ENCODE data around the gene HNRNPH3.
"Not testable (repeated sequence)": the region's sequence is repeated elsewhere in the genome, so short reads cannot be mapped to it uniquely, and the experiment has no call there.

Gene HNRNPH3, protein sequence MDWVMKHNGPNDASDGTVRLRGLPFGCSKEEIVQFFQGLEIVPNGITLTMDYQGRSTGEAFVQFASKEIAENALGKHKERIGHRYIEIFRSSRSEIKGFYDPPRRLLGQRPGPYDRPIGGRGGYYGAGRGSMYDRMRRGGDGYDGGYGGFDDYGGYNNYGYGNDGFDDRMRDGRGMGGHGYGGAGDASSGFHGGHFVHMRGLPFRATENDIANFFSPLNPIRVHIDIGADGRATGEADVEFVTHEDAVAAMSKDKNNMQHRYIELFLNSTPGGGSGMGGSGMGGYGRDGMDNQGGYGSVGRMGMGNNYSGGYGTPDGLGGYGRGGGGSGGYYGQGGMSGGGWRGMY

DNA sequence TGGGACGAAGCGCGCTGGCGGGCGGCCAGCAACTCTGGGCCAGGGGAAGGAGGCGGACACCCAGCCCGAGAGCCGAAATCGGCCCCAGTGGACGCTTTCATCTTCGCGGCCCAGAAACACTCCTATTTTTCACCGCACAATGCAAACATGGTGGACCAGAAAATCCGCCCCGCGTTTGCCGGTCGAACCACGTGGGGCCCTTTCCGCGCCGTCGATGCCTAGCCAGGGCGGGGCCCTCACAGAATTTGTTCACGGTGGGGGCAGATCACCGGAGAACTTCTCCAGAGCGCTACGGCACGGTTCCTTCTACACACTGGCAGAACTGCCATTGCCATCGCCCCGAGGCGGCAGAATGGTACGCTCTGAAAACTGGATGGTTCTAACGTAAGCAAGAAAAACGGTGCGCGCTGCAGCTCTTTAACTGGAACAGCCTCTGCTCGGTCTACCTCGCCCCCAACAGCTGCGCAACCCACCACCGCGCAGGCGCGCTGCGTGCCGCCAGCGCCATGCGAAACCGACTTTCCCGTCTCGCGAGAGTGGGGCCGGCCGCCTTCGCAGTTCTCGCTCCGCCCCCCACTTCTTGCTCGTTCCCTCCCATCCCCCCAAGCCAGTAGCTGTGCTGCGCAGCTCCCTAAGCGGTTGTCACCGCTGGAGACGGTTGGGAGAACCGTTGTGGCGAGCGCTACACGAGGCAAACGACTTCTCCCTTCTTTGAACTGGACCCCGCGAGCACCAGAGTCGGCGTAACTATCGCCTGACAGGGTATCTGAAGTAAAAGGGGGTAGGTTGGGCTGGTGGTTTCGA is at the start of gene HNRNPH3:
HNRNPH3 (plus strand) TSS at position 610 of the 804 bp plus-strand sequence. CDS start 5,158 bp downstream, outside the sequence.
- FAIRE-seq, result no peak

DNA sequence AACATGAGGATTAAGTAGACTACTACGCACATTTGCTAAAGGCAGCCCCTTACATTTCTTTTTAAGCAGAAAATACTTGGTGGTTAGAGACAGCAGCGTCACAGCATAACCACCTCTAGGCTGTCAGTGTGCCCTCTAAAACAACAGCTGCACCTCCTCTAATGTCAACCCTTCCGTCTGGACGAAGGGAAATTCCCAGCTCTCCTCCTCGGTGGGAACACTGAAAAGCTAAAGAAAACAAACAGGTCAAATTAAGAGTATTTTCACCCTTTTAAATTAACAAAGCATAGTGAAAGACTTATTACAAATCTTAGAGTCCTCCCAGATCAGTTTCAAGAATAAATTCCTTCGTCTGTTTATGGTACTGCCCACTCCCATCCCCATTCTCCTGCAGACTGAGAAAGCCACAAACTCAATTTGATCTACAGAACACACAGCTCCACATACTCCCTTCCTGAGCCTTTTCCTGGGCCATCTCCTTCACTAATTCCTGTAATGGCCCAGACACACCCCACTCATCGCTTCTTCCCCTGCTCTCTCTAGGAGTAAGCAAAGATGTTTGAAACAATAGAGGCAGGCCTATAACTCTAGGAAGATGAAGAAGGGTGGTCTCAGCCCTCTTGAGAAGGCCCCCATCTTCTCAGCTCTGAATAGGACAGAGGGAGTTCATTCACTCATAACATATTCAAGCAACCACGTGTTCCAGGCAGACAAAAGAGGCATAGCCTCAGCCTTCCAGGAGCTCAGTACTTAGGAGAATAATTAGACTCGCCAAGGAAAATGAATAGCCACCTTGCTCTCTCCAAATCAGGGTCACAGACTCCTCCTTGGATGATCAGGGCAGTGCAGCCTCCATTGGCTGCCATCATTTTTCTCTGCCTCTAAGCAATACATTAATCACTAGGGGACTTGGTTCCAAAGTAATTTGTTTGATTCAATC is 47.5 kb upstream of the HNRNPH3 start:
- no peak for FAIRE-seq

DNA sequence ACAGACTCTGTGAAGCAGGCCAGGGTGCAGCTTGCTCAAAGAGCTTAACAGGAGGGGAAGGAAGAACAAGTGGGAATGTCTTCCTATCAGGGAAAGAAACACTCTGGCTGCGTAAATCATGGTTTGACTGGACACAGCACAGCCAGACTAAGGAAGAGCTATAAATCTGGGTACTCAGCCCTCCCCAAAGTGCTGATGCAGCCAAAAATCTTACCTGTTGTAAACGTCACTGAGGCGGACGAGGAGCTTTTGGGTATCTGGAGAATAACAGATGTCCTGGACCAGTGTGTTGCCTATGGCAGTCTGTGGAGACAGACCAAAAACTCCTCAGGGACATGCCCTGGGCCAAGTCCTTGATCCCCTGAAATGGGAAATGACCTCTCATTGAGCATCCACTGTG is 43.1 kb upstream of the HNRNPH3 start:
- FAIRE-seq, result no peak

DNA sequence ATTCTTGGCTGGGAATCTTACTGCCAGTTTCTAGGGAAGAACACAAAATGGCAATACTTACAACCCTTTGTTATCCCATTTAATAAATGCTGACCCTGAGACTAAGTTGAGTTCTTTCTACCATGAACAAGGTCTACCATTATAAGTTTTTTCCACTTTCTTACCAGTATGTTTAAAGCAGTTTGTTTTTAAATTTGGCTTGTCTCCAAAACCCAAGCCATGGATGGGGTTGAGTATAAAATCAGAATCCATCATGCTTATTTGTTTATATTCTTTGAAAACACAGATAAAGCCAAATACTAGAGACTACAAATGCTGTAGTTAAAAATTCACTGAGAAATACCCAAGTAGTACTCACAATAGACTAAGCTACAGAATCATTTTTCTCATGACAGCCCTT is 41.1 kb upstream of the HNRNPH3 start:
- no peak for FAIRE-seq

DNA sequence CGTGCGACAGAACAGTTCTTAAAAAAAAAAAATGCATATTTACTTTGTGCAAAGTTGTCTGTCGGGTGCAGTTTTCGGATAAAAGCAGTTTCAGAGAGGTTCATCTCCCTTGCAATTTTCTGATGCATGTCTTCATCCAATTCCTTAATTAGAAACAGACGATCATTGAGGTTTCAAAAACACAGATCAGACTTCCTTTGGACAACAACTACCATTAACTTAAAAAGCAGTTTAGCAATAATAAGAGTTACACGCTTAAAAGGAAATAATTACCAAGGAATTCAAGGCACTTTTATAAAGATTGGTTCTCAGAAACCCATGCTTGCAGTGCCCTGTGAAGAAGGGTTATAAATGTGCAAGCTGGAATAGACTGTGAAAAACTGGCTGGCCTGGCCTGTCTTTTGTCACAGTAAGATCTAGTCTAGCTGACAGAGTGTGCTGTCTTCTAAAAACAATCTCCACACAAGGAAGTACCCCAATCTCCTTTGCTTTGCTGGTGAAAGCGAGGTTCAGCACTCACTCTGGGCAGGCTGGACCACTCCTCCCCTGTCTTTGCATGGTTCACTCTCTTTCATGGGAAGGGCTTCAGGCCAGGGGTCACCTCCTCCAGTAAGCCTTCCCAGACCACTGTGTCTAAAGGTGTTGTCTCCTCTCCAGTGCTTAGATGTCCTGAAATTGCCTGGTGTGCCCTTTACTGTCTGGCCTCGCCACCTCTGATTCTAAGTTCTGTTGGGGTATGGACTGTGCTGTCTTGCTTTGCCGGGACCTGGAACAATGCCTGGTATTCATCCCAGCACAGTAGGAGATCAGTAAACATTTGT is 34.8 kb upstream of the HNRNPH3 start:
- FAIRE-seq, result no peak

DNA sequence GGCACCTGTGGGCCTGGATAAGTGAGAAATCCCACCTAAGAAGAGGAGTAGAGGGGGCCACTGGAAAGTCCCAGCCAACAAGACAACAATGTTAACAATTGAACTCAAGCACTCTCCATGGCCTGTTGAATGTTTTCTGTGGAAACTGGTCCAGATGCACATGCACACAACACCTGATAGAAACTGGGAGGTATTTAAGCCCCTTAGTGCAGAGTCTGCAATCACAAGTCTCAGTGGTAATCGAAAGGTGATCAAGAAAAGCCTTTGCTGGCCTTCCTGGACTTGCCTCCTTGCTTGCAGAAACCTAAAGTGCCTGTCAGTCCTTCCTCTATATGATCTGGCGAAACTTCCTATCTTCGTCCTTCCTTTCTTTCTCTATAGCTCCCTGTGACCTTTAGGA is 30.6 kb upstream of the HNRNPH3 start:
- FAIRE-seq, result no peak

DNA sequence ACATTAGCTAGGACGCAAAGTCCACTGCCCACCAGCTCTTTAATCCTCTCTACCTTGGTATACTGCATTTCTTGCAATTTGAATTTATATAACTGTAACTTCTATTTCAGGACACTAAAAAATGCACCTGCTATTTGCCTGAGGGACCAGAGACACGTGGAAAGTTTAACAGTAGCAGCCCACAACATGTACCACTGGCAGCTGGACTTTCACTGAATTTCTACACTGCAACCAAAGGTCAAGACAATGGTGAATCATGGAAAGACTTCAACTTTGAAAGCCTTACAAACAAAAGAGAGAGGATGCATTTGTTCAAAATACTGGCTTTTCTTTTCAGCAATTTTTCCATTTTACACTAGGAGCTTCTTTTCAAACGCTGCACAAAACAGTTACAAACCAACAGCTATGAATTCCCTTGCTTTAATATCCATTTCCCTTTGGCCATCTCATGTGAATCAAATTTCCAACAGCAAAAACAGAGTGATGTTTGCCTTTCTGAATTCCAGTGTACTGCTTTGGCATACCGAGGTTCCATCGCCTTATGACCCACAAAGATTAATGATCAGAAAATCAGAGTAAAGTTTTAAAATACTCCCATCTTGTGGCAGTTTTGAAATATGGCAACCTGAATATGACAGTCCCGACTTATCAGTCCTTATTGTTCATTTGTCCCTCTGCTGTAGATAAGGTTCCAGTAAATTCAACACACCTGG is 29.9 kb upstream of the HNRNPH3 start:
- no peak for FAIRE-seq

DNA sequence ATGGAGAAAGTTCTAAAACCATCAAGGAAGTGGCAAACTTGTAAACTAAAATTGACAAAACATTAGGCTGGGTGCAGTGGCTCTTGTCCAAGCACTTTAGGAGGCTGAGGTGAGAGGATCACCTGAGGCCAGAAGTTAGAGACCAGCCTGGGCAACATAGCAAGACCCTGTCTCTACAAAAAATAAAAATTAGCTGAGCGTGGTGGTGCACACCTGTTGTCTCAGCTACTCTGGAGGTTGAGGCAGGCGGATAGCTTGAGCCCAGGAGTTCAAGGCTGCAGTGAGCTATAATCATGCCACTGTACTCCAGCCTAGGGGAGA is 29.4 kb upstream of the HNRNPH3 start:
- no peak for FAIRE-seq

DNA sequence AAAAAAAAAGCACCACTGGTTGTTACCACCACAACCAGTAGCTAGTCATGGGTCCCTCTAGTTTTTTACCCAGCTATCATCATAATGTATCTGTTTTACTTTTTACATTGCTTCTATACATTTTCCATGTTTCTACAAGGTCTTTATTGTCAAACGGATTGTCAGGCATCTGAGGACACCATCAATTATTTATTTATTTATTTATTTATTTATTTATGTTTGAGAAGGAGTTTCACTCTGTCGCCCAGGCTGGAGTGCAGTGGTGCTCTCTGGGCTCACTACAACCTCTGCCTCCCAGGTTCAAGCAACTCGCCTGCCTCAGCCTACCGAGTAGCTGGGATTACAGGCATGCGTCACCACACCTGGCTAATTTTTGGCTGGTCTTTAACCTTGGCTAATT is 29.0 kb upstream of the HNRNPH3 start:
- no peak for FAIRE-seq

DNA sequence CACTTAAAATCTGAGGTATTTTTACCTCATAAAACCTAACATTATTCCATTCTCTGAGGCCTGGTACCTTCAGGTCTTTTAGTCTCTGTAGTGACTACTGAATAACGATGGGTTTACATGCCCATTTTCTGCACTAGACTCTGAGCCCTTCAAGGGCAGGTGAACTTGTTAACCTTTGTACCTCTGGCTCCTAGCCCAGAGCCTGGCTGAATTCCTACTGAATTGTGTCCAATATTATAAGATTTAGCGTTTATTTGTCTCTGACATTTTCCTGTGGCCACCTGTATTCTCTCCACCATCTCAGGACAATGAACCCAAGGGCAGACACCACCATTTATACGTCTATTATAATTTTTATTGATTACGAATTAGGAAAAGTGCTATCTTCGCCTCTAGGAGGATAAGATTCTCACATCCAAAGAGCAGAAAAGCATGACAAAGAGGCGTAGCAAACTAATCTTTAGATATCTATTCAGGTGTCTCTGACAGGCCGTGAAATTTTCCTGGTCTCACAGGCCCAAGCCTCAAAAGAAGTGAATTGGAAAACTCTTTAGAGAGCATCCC is 27.9 kb upstream of the HNRNPH3 start:
- FAIRE-seq, result no peak

DNA sequence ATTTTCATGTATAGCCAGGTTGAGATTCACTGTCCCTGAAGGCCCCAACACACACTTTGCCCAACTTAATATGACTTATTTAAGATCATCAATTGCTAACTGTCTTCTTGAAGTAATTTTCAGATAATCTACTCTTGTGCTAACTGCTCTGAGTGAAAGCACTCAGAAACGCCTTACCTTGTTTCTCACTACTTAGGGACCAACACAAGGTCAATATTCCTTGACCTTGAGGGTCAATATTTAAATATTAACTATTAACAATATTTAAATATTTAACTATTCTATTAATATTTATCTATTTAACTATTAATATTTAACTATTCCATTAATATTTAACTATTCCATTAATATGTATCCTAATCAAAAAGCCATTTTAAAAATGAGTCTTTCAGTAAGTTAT is 26.0 kb upstream of the HNRNPH3 start:
- peak; percentile 71 for FAIRE-seq

DNA sequence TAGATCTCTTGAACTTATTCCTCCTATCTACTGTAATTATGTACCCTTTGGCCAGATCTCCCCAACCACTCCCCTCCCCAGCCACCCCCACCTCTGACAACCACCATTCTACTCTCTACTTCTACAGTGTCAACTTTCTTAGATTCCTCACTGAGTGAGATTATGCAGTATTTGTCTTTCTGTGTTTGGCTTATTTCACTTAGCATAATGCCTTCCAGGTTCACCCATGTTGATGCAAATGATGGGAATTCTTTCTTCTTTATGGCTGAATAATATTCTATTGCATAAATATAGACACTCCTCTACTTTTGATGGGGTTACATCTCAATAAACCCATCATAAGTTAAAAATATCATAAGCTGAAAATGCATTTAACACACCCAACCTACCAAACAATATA is 21.3 kb upstream of the HNRNPH3 start:
- no peak for FAIRE-seq

DNA sequence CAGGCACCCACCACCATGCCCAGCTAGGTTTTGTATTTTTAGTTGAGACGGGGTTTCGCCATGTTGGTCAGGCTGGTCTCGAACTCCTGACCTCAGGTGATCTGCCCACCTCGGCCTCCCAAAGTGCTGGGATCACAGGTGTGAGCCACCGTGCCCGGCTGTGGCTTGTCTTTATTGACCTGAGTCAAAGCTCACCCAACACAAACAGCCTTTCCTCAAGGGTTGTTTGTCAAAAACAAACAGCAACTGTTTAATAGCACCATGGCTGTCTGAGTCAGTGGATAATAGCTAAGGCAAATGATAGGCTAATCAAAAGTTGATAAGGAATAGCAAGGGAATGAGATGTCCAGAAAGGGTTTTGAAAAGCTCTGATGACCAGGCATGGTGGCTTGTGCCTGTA is 16.9 kb upstream of the HNRNPH3 start:
- FAIRE-seq, result not testable (repeated sequence)

DNA sequence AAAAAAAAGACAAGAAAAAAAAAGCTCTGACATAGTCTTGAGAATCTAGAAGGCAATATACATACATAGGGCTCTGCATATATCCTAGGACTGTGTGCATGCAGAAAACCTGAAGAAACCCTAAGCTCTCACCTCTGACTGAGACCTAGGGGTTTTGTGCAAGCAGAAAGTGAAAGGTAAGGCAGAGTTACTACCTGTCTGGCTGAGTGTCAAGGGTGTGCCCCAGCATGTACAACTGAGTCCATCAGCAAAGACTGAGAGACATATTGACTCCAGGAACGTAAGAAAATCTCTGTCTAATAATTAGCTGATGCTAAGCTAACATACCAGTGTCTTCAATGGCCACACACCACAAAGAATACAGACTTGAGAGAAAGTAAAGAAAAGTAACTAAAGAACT is 16.3 kb upstream of the HNRNPH3 start:
- FAIRE-seq, result no peak

DNA sequence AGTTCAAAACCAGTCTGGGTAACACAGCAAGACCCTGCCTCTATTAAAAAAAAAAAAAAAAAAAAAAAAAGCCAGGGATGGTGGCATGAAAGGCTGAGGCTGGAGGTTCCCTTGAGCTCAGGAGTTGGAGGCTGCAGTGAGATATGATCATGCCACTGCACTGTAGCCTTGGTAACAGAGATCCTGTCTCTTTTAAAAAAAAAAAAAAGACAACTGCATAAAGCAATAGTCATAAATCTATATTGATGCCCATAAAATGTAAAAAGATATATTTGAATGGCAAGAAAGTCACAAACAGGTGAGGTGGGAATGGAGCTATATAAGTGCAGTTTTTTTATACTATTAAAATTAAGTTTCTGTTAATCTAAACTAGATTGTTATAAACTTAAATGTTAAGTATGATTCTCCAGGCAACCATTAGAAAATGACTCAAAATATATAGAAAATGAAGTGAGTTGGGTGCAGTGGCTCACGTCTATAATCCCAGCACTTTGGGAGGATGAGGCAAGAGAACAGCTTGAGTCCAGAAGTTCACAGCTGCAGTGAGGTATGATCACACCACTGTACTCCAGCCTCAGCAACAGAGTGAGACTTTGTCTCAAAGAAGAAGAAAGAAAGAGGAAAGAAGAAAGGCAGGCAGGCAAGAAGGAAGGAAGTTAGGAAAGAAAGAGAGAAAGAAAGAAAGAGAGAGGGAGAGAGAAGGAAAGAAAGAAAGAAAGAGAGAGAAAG is 13.4 kb upstream of the HNRNPH3 start:
- no peak for FAIRE-seq

DNA sequence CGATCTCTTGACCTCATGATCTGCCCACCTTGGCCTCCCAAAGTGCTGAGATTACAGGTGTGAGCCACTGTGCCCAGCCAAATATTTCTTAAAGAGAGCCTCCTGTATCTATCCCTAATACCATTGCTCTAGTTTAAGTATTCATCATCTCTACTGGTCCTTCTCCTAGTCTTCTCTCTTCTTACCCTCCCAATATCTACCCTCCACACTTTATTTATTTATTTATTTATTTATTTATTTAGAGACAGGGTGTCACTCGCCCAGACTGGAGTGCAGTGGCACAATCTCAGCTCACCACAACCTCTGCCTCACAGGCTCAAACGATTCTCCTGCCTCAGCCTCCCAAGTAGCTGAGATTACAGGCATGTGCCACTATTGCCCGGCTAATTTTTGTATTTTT is 7.5 kb upstream of the HNRNPH3 start:
- not testable (repeated sequence) for FAIRE-seq

DNA sequence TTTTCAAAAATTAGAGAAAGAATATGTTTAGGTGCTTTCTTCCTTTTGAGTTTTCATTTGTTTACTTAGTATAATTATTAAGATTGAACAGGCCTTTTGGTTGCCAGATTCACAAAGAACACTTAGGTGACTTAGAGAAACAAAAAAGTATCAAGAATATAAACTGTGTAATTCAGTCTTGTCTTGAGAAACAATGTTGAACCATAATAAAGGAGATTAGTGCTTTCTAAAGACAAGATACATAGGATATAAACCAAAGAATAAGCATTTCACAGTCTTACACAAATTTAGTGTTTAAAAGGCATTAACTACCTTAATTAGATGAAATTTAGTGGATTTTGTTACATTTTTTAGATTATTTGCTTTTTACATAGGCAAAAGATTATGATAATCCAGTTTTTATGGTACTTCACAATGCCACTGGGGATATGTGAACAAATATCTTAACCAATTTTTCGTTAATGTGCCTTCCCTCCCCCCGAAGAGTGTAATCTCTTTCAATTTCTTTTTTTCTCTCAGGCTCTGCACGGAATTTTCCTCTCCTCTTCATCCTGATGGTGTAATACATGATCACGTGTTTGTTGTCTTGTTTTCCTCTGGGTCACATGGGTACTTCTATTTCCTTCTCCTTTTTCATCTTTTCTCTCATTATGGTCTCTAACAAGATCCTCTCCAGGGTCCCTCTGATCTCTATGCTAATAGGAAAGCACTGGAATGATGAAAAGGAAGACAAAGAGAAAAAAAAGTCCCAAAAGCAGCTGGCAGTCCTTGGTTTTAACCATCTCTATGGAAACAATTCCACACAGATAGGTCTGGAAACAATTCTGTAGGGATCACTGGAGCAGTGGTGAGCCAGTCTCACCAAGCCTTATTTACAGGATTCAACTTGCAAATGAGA is 3.7 kb upstream of the HNRNPH3 start:
- no peak for FAIRE-seq

DNA sequence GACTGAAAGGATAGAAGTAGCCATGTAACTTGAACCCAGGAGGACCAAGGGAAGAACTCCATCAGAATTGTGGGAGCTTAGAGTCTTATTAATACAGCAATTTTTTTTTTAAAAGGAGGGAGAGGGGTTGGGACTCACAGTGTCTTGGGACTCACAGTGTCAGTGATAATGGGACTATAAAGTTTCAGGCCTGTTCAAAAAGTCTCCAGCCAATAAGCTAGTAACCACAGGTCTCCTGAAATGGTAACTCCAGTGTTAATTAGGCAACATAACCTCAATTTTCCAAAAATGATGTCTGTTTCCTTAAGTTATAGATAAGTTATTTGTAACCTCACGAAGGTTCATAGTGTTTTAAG is 2.4 kb upstream of the HNRNPH3 start:
- no peak for FAIRE-seq

DNA sequence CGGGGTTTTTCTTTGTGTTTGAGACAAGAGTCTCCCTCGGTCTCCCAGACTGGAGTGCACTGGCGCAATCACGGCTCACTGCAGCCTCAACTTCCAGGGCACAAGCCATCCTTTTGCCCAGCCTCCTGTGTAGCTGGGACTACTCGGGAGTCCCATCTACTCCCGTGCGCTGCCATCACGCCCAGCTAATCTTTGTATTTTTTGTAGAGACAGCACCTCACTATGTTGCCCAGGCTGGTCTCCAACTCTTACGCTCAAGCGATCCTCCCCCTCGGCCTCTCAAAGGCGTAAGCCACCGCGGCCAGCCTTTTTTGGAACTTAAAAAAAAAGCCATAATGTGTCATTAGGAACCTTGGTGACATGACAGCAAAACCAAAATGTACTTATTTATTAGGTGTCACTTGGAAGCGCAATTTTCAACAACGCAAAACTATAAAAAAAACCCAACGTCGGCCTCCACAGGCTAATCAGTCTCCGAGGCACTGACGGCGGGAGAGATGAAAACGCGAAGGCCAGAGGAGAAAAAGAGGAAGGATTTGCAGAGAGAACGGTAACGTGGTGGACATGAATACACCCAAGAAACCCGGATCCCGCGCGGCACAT is 911 bp upstream of the HNRNPH3 start:
- no peak for FAIRE-seq

Measured in colon (tissue), 2 donors.